Left forelimb (tissue), 1 donor: ENCODE data around the gene TRIAP1.
"Not testable (repeated sequence)": the region's sequence is repeated elsewhere in the genome, so short reads cannot be mapped to it uniquely, and the experiment has no call there.

ENCODE experiments used
- DNase-seq: peaks from one replicate; pipeline ENCODE4 v3.0.0-alpha.2; 2018; ENCODE audit warnings: low spot score

The TRIAP1 gene

GRCh38 chr12:120468821-120469449, 22.8 kb upstream of the TRIAP1 start:
- DNase-seq: no peak

GRCh38 chr12:120468325-120468820, 22.2 kb upstream of the TRIAP1 start:
- DNase-seq: no peak

GRCh38 chr12:120467439-120467838, 21.3 kb upstream of the TRIAP1 start:
- no peak for DNase-seq

GRCh38 chr12:120466560-120467315, 20.6 kb upstream of the TRIAP1 start:
- DNase-seq: no peak

- DNase-seq: no peak
These were observed 19.6 kb upstream of the TRIAP1 start for GRCh38 chr12:120465756-120466155.

GRCh38 chr12:120463712-120464111, 17.5 kb upstream of the TRIAP1 start:
- no peak for DNase-seq

GRCh38 chr12:120462099-120462640, 16.0 kb upstream of the TRIAP1 start:
- DNase-seq: no peak

- DNase-seq: no peak
These were observed 14.0 kb upstream of the TRIAP1 start for GRCh38 chr12:120460157-120460556.

- no peak for DNase-seq
These were observed 10.9 kb upstream of the TRIAP1 start for GRCh38 chr12:120457133-120457532.

- DNase-seq: no peak
These were observed 9.1 kb upstream of the TRIAP1 start for GRCh38 chr12:120455302-120455701.

GRCh38 chr12:120453977-120454376, 7.8 kb upstream of the TRIAP1 start:
- no peak for DNase-seq

- no peak for DNase-seq
These were observed 7.0 kb upstream of the TRIAP1 start for GRCh38 chr12:120453060-120453750.

- DNase-seq: not testable (repeated sequence)
These were observed 6.3 kb upstream of the TRIAP1 start for GRCh38 chr12:120452524-120452923.

- no peak for DNase-seq
These were observed 1.8 kb upstream of the TRIAP1 start for GRCh38 chr12:120447992-120448391.

- not testable (repeated sequence) for DNase-seq
These were observed 627 bp upstream of the TRIAP1 start for GRCh38 chr12:120446844-120447178.

GRCh38 chr12:120444676-120445075, 1.5 kb downstream of the TRIAP1 start:
- no peak for DNase-seq

GRCh38 chr12:120439646-120440247, 6.4 kb downstream of the TRIAP1 start:
- peak; percentile 69 for DNase-seq

GRCh38 chr12:120438495-120439198, 7.5 kb downstream of the TRIAP1 start:
- no peak for DNase-seq

- DNase-seq: peak; percentile 93
These were observed 8.3 kb downstream of the TRIAP1 start, which contains the start of gene COX6A1 for GRCh38 chr12:120437735-120438494. COX6A1 (plus strand) TSS chr12:120438113; CDS start chr12:120438127, 14 bp downstream.

GRCh38 chr12:120432772-120433525, 13.2 kb downstream of the TRIAP1 start:
- DNase-seq: no peak
